ENCODE data around the gene MPHOSPH6.

MPHOSPH6 gene

GRCh38 chr16:82150549-82150948 lies 19.5 kb downstream of the MPHOSPH6 start:
- Histone ChIP-seq H4K20me1 (ENCODE audit: insufficient read depth, low read length) (no peaks in the 10 kb centered on the region), H3K27ac (ENCODE audit: low read length) (no peak overlapping the region)
- TF ChIP-seq CTCF (IDR thresholded peaks at IDR 0.05; ENCODE audit: low read length) = no peak
- TF ChIP-seq EZH2phosphoT487 (IDR thresholded peaks at IDR 0.05; ENCODE audit: low read length) = no peak
- no peak for TF ChIP-seq EZH2 (optimal IDR thresholded peaks at IDR 0.05; ENCODE audit: low read depth, low read length)

GRCh38 chr16:82149536-82149935 lies 20.5 kb downstream of the MPHOSPH6 start:
- H3K9ac ChIP-seq (ENCODE audit: low read length) = no peak overlapping the region
- H3F3A ChIP-seq (ENCODE audit: insufficient read depth, low read length) = no peaks in the 10 kb centered on the region
- H3K9me2 ChIP-seq (replicated peaks; ENCODE audit: insufficient read depth, low read length) = no peaks in the 10 kb centered on the region
- H3K27ac ChIP-seq (ENCODE audit: low read length) = no peak overlapping the region
- H3K9me3 ChIP-seq (replicated peaks; ENCODE audit: insufficient read depth, low read length) = no peaks in the 10 kb centered on the region
- H4K20me1 ChIP-seq (ENCODE audit: insufficient read depth, low read length) = no peaks in the 10 kb centered on the region
- H3K4me3 ChIP-seq (ENCODE audit: low read length) = no peak overlapping the region
- no peaks in the 10 kb centered on the region for H3K36me3 ChIP-seq (replicated peaks; ENCODE audit: insufficient read depth, low read length)
- no peak overlapping the region for H2AFZ ChIP-seq (ENCODE audit: low read length)
- DNase-seq = no peak
- H3K79me2 ChIP-seq (ENCODE audit: low read length) = no peaks in the 10 kb centered on the region
- TF ChIP-seq EZH2 (optimal IDR thresholded peaks at IDR 0.05; ENCODE audit: low read depth, low read length) = no peak
- no peaks in the 10 kb centered on the region for H3K27me3 ChIP-seq (replicated peaks; ENCODE audit: insufficient read depth, low read length)
- no peaks in the 10 kb centered on the region for H3K4me1 ChIP-seq (ENCODE audit: low read length)
- no peak overlapping the region for H3K4me2 ChIP-seq (ENCODE audit: low read depth, low read length)

More at GRCh38 chr16:82150549-82150948, 19.5 kb downstream of the MPHOSPH6 start:
- Histone ChIP-seq H3K79me2 (ENCODE audit: low read length) (peaks cover 6% of the 10 kb centered on the region), H3K27me3 (replicated peaks; ENCODE audit: insufficient read depth, low read length) (no peaks in the 10 kb centered on the region), H2AFZ (ENCODE audit: low read length) (no peak overlapping the region), H3K36me3 (replicated peaks; ENCODE audit: insufficient read depth, low read length) (no peaks in the 10 kb centered on the region), H3K9me2 (replicated peaks; ENCODE audit: insufficient read depth, low read length) (no peaks in the 10 kb centered on the region), H3K4me2 (ENCODE audit: low read depth, low read length) (no peak overlapping the region), H3K9me3 (replicated peaks; ENCODE audit: insufficient read depth, low read length) (no peaks in the 10 kb centered on the region), H3K9ac (ENCODE audit: low read length) (no peak overlapping the region), H3K4me1 (ENCODE audit: low read length) (no peaks in the 10 kb centered on the region), H3F3A (ENCODE audit: insufficient read depth, low read length) (no peaks in the 10 kb centered on the region), H3K4me3 (ENCODE audit: low read length) (no peak overlapping the region)
- DNase-seq = no peak

- H3K9ac ChIP-seq (ENCODE audit: low read length) = no peak overlapping the region
- H3K4me1 ChIP-seq (ENCODE audit: low read length) = no peaks in the 10 kb centered on the region
- no peak overlapping the region for H3K4me2 ChIP-seq (ENCODE audit: low read depth, low read length)
- no peak for TF ChIP-seq EZH2phosphoT487 (IDR thresholded peaks at IDR 0.05; ENCODE audit: low read length)
- TF ChIP-seq CTCF (IDR thresholded peaks at IDR 0.05; ENCODE audit: low read length) = no peak
- TF ChIP-seq EZH2 (optimal IDR thresholded peaks at IDR 0.05; ENCODE audit: low read depth, low read length) = no peak
- H3K79me2 ChIP-seq (ENCODE audit: low read length) = no peaks in the 10 kb centered on the region
- H2AFZ ChIP-seq (ENCODE audit: low read length) = no peak overlapping the region
- DNase-seq = no peak
- H3F3A ChIP-seq (ENCODE audit: insufficient read depth, low read length) = no peaks in the 10 kb centered on the region
- H3K36me3 ChIP-seq (replicated peaks; ENCODE audit: insufficient read depth, low read length) = no peaks in the 10 kb centered on the region
- H3K4me3 ChIP-seq (ENCODE audit: low read length) = no peak overlapping the region
- no peaks in the 10 kb centered on the region for H3K27me3 ChIP-seq (replicated peaks; ENCODE audit: insufficient read depth, low read length)
- no peaks in the 10 kb centered on the region for H3K9me3 ChIP-seq (replicated peaks; ENCODE audit: insufficient read depth, low read length)
- no peak overlapping the region for H3K27ac ChIP-seq (ENCODE audit: low read length)
- no peaks in the 10 kb centered on the region for H3K9me2 ChIP-seq (replicated peaks; ENCODE audit: insufficient read depth, low read length)
- no peaks in the 10 kb centered on the region for H4K20me1 ChIP-seq (ENCODE audit: insufficient read depth, low read length)
Observed at GRCh38 chr16:82147546-82147945, 22.5 kb downstream of the MPHOSPH6 start.

- H3K4me1 ChIP-seq (ENCODE audit: low read length) = no peaks in the 10 kb centered on the region
- H4K20me1 ChIP-seq (ENCODE audit: insufficient read depth, low read length) = no peaks in the 10 kb centered on the region
- H3K36me3 ChIP-seq (replicated peaks; ENCODE audit: insufficient read depth, low read length) = no peaks in the 10 kb centered on the region
- H3K9me3 ChIP-seq (replicated peaks; ENCODE audit: insufficient read depth, low read length) = no peaks in the 10 kb centered on the region
- no peak overlapping the region for H3K9ac ChIP-seq (ENCODE audit: low read length)
- no peaks in the 10 kb centered on the region for H3K27me3 ChIP-seq (replicated peaks; ENCODE audit: insufficient read depth, low read length)
- TF ChIP-seq EZH2 (optimal IDR thresholded peaks at IDR 0.05; ENCODE audit: low read depth, low read length) (no peak), EZH2phosphoT487 (IDR thresholded peaks at IDR 0.05; ENCODE audit: low read length) (no peak), CTCF (IDR thresholded peaks at IDR 0.05; ENCODE audit: low read length) (no peak)
- no peaks in the 10 kb centered on the region for H3K79me2 ChIP-seq (ENCODE audit: low read length)
- no peaks in the 10 kb centered on the region for H3K9me2 ChIP-seq (replicated peaks; ENCODE audit: insufficient read depth, low read length)
- H3F3A ChIP-seq (ENCODE audit: insufficient read depth, low read length) = no peaks in the 10 kb centered on the region
- H3K4me2 ChIP-seq (ENCODE audit: low read depth, low read length) = no peak overlapping the region
- H3K27ac ChIP-seq (ENCODE audit: low read length) = no peak overlapping the region
- no peak overlapping the region for H2AFZ ChIP-seq (ENCODE audit: low read length)
- no peak for DNase-seq
- H3K4me3 ChIP-seq (ENCODE audit: low read length) = no peak overlapping the region
Observed at GRCh38 chr16:82146957-82147356, 23.1 kb downstream of the MPHOSPH6 start.

Data from MM.1S (cell line).